ENCODE measurements around the gene C21orf58.

DNA sequence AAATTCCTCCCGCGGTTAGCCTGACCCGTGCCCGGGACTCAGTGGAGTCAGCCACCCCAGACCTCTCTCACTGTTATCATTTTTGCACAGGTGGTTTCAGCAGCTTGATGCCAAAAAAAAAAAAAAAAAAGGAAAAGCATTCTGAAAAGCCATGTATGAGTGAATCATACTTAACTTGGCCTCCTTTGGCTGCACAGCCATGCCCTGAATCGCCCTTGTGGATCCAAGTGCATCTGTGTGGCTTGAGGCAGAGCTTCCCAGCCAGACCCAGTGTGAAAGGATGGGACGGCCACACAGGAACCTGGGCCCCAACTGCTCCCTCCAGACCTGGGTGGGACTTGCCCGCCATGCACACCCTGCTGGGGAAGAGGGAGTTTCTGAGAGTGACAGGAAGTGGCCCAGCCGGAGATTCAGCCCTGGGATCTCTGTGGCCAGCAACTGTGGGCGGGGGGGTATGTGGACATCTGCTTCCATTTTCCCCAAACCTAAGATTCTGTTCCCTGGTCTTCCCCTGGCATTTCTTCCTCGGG, 29.0 kb downstream of the C21orf58 start:
- TF ChIP-seq, protein P1, sequence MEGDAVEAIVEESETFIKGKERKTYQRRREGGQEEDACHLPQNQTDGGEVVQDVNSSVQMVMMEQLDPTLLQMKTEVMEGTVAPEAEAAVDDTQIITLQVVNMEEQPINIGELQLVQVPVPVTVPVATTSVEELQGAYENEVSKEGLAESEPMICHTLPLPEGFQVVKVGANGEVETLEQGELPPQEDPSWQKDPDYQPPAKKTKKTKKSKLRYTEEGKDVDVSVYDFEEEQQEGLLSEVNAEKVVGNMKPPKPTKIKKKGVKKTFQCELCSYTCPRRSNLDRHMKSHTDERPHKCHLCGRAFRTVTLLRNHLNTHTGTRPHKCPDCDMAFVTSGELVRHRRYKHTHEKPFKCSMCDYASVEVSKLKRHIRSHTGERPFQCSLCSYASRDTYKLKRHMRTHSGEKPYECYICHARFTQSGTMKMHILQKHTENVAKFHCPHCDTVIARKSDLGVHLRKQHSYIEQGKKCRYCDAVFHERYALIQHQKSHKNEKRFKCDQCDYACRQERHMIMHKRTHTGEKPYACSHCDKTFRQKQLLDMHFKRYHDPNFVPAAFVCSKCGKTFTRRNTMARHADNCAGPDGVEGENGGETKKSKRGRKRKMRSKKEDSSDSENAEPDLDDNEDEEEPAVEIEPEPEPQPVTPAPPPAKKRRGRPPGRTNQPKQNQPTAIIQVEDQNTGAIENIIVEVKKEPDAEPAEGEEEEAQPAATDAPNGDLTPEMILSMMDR (conservative IDR thresholded peaks at IDR 0.05 in 1 of 2, IDR thresholded peaks at IDR 0.05 in 1 of 2; ENCODE audit: extremely low read depth in 1 of 2, insufficient read depth in 1 of 2, low read depth in 1 of 2, low read length in 2 of 2): no peak
- TF ChIP-seq EZH2 (IDR thresholded peaks at IDR 0.05; ENCODE audit: borderline replicate concordance, low read length): no peak
